AG09309 (cell line): ENCODE measurements around the gene ANKRD31.

Source experiments
- DNase-seq: peaks from one replicate; pipeline ENCODE4 v3.0.0-alpha.2; 2010; ENCODE audit warnings: low read depth
- H3K4me3 ChIP-seq: 2 replicates; pipeline ENCODE4 v1.5.1; 2011; ENCODE audit warnings: mild to moderate bottlenecking, low read depth, low read length, moderate library complexity; ENCODE audit not compliant: control insufficient read depth
- CTCF ChIP-seq: IDR thresholded peaks from 2 replicates; pipeline ENCODE4 v1.5.1; 2011; ENCODE audit warnings: mild to moderate bottlenecking, low read depth, low read length, inconsistent platforms; ENCODE audit not compliant: insufficient read depth, control insufficient read depth; ENCODE audit errors: missing control alignments

The ANKRD31 gene

DNA sequence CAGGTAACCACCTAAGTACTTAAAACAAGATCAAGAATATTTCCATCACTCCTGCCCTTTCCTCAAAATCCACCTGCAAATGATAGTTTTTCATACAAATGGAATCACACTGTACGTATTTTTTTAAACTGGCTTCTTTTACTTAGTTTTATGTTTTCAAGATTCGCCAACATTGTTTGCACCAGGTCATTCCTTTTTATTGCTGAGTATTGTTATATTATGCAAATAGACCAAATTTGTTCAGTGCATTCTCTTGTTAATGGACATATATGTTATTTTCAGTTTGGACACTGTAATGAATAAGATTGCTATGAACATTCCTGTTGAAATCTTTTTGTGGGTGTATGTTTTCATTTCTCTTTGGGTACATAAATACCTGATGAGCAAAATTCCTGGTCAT, 8.3 kb upstream of the ANKRD31 start:
- no peak for TF ChIP-seq CTCF
- H3K4me3 ChIP-seq, result no peak overlapping the region
- DNase-seq, result no peak

DNA sequence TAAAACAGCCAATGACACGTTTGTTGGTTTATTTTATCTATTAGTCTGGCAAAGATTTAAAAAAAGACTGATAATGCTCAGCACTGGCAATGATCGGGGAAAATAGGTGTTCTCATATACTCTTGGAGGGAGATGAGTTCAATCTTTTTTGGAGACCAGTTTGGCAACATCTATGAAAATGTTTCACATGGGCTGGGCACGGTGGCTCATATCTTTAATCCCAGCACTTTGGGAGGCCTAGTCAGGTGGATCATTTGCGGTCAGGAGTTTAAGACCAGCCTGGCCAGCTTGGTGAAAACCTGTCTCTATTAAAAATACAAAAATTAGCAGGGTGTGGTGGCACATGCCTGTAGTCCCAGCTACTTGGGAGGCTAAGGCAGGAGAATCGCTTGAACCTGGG, 6.8 kb upstream of the ANKRD31 start:
- no peak for DNase-seq
- no peak for TF ChIP-seq CTCF
- no peak overlapping the region for H3K4me3 ChIP-seq

DNA sequence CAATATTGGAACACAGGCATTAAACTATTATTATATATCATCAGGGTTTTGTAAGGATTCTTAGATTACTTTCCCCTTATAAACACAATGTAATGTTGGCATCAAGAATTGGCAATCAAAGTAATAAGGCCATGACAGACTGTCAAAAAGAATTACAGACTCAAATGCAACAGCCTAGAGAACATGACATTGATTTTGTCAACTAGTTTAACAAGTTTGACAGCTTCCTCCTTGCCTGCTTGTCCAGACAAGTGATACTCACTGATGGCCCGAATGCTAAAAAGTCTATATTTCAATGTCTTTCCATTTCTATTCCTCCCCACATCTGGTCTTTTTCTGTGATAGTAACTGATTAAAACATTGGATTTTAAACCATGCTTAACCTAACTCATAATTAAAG, 6.4 kb upstream of the ANKRD31 start:
- TF ChIP-seq CTCF, result no peak
- no peak overlapping the region for H3K4me3 ChIP-seq
- DNase-seq, result no peak

DNA sequence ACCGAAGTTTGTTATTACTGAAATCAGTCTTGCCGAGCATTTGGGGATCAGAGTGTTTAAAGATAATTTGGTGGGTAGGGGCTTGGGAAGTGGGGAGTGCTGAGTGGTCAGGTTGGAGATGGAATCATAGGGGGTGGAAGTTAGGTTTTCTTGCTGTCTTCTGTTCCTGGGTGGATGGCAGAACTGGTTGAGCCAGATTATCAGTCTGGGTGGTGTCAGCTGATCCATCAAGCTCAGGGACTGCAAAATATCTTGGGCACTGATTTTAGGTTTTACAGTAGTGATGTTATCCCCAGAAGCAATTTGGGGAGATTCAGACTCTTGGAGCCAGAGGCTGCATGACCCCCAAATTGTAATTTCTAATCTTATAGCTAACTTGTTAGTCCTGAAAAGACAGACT, 5.4 kb upstream of the ANKRD31 start:
- TF ChIP-seq CTCF, result no peak
- no peak overlapping the region for H3K4me3 ChIP-seq
- DNase-seq, result no peak

DNA sequence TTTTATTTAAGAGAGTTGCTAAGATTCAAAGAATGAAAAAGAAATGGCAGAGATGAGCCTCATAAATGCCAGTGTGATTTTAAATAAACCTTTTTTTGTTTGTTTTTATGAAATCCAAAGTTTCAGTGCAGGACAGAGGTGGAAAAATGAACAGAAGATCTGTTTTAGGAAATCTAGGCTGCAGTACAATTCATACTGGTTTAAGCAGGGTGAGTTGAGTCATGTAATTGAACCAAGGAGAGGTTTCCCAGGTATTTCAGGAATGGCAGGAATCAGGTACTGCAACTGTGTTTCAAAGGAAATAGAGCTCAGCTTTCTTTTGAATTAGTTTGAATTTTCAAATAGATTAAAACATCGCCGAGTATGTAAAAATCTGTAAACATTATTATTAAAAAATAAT, 3.0 kb upstream of the ANKRD31 start:
- DNase-seq, result no peak
- no peak overlapping the region for H3K4me3 ChIP-seq
- no peak for TF ChIP-seq CTCF

DNA sequence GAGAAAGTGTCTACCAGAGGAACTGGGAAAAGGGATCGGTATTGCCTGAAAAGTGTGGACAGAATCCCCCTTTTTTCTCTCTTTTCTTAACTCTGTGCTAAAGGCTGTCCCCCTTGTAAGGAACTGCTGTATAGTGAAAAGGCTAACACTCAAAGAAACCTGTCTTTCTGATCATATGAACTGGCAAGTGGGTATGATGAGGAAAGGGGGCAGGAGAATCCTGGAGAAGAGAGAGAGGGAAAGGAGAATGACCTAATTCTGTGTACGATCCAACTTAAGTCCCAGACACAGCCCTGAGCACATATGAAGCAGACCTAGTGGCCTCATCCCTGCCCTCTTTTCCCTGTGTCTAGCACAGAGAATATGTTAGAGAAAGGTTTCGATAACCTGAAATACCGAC, 967 bp downstream of the ANKRD31 start:
- H3K4me3 ChIP-seq, result no peak overlapping the region
- no peak for DNase-seq
- TF ChIP-seq CTCF, result no peak

DNA sequence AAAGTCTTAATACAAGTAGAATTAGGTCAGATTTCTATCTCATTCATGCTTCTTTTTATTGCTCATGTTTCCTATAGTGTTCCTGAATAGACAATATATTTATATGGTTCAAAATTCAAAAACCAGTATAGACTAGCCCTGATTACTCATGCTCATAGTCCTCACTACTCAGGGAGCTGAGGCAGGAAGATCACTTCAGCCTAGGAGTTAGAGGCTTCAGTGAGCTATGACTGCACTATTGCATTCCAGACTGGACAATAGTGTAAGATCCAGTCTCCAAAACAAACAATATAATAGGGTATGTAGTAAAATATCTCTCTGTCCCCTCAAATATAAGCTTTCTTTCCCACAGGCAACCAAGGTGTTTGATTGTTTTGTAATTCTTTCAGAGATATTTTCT, 2.4 kb downstream of the ANKRD31 start:
- TF ChIP-seq CTCF, result no peak
- DNase-seq, result no peak
- no peak overlapping the region for H3K4me3 ChIP-seq
